ENCODE data around the gene VGLL3.

Gene VGLL3

GRCh38 chr3:87006844-87007439 lies 16.0 kb upstream of the VGLL3 start:
- Histone ChIP-seq H3K27me3 (no peaks in the 10 kb centered on the region), H4K20me1 (no peaks in the 10 kb centered on the region), H3K4me2 (no peak overlapping the region), H3K36me3 (no peaks in the 10 kb centered on the region), H3K9me3 (replicated peaks in 1 of 11) (no peaks in the 10 kb centered on the region), H3K4me1 (no peaks in the 10 kb centered on the region), H3K9ac (no peak overlapping the region), H3K4me3 (no peak overlapping the region), H3K27ac (no peak overlapping the region)
- TF ChIP-seq Cebpa-rat (IDR thresholded peaks at IDR 0.05) = no peak

GRCh38 chr3:87004883-87005282 lies 13.9 kb upstream of the VGLL3 start:
- H3K27me3 ChIP-seq = no peaks in the 10 kb centered on the region
- H3K9me3 ChIP-seq (replicated peaks in 1 of 11) = no peaks in the 10 kb centered on the region
- no peaks in the 10 kb centered on the region for H3K36me3 ChIP-seq
- TF ChIP-seq Cebpa-rat (IDR thresholded peaks at IDR 0.05) = no peak
- no peaks in the 10 kb centered on the region for H3K4me1 ChIP-seq
- H3K27ac ChIP-seq = no peak overlapping the region
- no peaks in the 10 kb centered on the region for H4K20me1 ChIP-seq
- H3K4me3 ChIP-seq = no peak overlapping the region
- no peak overlapping the region for H3K4me2 ChIP-seq
- H3K9ac ChIP-seq = no peak overlapping the region

GRCh38 chr3:87002346-87002745 lies 11.4 kb upstream of the VGLL3 start:
- H3K36me3 ChIP-seq = no peaks in the 10 kb centered on the region
- H4K20me1 ChIP-seq = no peaks in the 10 kb centered on the region
- H3K4me2 ChIP-seq = no peak overlapping the region
- no peak overlapping the region for H3K4me3 ChIP-seq
- no peak overlapping the region for H3K27ac ChIP-seq
- H3K9ac ChIP-seq = no peak overlapping the region
- no peak for TF ChIP-seq Cebpa-rat (IDR thresholded peaks at IDR 0.05)
- no peaks in the 10 kb centered on the region for H3K27me3 ChIP-seq
- H3K9me3 ChIP-seq (replicated peaks in 1 of 11) = no peaks in the 10 kb centered on the region
- no peaks in the 10 kb centered on the region for H3K4me1 ChIP-seq

- H3K9ac ChIP-seq = no peak overlapping the region
- H3K4me3 ChIP-seq = no peak overlapping the region
- H3K36me3 ChIP-seq = no peaks in the 10 kb centered on the region
- H4K20me1 ChIP-seq = no peaks in the 10 kb centered on the region
- H3K9me3 ChIP-seq (replicated peaks in 1 of 11) = no peaks in the 10 kb centered on the region
- H3K27me3 ChIP-seq = no peaks in the 10 kb centered on the region
- no peaks in the 10 kb centered on the region for H3K4me1 ChIP-seq
- H3K4me2 ChIP-seq = no peak overlapping the region
- no peak overlapping the region for H3K27ac ChIP-seq
- no peak for TF ChIP-seq Cebpa-rat (IDR thresholded peaks at IDR 0.05)
Measured at GRCh38 chr3:87001473-87002098, 10.6 kb upstream of the VGLL3 start.

GRCh38 chr3:87000940-87001339 lies 10.0 kb upstream of the VGLL3 start:
- H3K27ac ChIP-seq = no peak overlapping the region
- H3K4me2 ChIP-seq = no peak overlapping the region
- no peak overlapping the region for H3K9ac ChIP-seq
- no peak overlapping the region for H3K4me3 ChIP-seq
- TF ChIP-seq Cebpa-rat (IDR thresholded peaks at IDR 0.05) = no peak
- no peaks in the 10 kb centered on the region for H3K4me1 ChIP-seq
- H4K20me1 ChIP-seq = no peaks in the 10 kb centered on the region
- no peaks in the 10 kb centered on the region for H3K27me3 ChIP-seq
- H3K9me3 ChIP-seq (replicated peaks in 1 of 11) = no peaks in the 10 kb centered on the region
- H3K36me3 ChIP-seq = no peaks in the 10 kb centered on the region

- H4K20me1 ChIP-seq = no peaks in the 10 kb centered on the region
- H3K27ac ChIP-seq = no peak overlapping the region
- H3K4me1 ChIP-seq = no peaks in the 10 kb centered on the region
- H3K4me2 ChIP-seq = no peak overlapping the region
- H3K4me3 ChIP-seq = no peak overlapping the region
- TF ChIP-seq Cebpa-rat (IDR thresholded peaks at IDR 0.05) = no peak
- no peaks in the 10 kb centered on the region for H3K36me3 ChIP-seq
- no peak overlapping the region for H3K9ac ChIP-seq
- H3K9me3 ChIP-seq (replicated peaks in 1 of 11) = no peaks in the 10 kb centered on the region
- no peaks in the 10 kb centered on the region for H3K27me3 ChIP-seq
Measured at GRCh38 chr3:86998569-86998968, 7.6 kb upstream of the VGLL3 start.

GRCh38 chr3:86996261-86996955 lies 5.5 kb upstream of the VGLL3 start:
- Histone ChIP-seq H3K9me3 (replicated peaks in 1 of 11) (no peaks in the 10 kb centered on the region), H4K20me1 (no peaks in the 10 kb centered on the region), H3K27ac (no peak overlapping the region), H3K4me3 (no peak overlapping the region), H3K9ac (no peak overlapping the region), H3K27me3 (peaks cover under 1 to 7% (median 4%) of the 10 kb centered on the region in 11 experiments; a peak in 20 of 22 replicates), H3K4me2 (no peak overlapping the region), H3K36me3 (no peaks in the 10 kb centered on the region), H3K4me1 (peaks cover 0 to 2% (median 0%) of the 10 kb centered on the region in 10 experiments; a peak in 2 of 20 replicates)
- no peak for TF ChIP-seq Cebpa-rat (IDR thresholded peaks at IDR 0.05)

GRCh38 chr3:86995537-86995936 lies 4.6 kb upstream of the VGLL3 start:
- no peak for TF ChIP-seq Cebpa-rat (IDR thresholded peaks at IDR 0.05)
- Histone ChIP-seq H3K9me3 (replicated peaks in 1 of 11) (peaks cover 0 to 5% (median 4%) of the 10 kb centered on the region in 11 experiments; a peak in 13 of 22 replicates), H3K4me1 (peaks cover 0 to 4% (median 0%) of the 10 kb centered on the region in 10 experiments; a peak in 2 of 20 replicates), H3K4me2 (no peak overlapping the region), H3K4me3 (no peak overlapping the region), H3K27ac (no peak overlapping the region), H3K9ac (no peak overlapping the region), H4K20me1 (no peaks in the 10 kb centered on the region), H3K36me3 (no peaks in the 10 kb centered on the region), H3K27me3 (peaks cover 9 to 16% (median 12%) of the 10 kb centered on the region in 11 experiments)

- Histone ChIP-seq H4K20me1 (no peaks in the 10 kb centered on the region), H3K36me3 (no peaks in the 10 kb centered on the region), H3K4me3 (no peak overlapping the region), H3K9ac (no peak overlapping the region), H3K9me3 (replicated peaks in 1 of 11) (peaks cover 0 to 10% (median 8%) of the 10 kb centered on the region in 11 experiments; a peak in 13 of 22 replicates), H3K4me1 (peaks cover 0 to 4% (median 0%) of the 10 kb centered on the region in 10 experiments; a peak in 2 of 20 replicates), H3K27ac (no peak overlapping the region), H3K27me3 (peaks cover 23 to 31% (median 28%) of the 10 kb centered on the region in 11 experiments), H3K4me2 (no peak overlapping the region)
- no peak for TF ChIP-seq Cebpa-rat (IDR thresholded peaks at IDR 0.05)
Measured at GRCh38 chr3:86993704-86994103, 2.8 kb upstream of the VGLL3 start.

Data from BLaER1 treated with 17β-estradiol and CSF1 and Interleukin-3, amounts not matched to agents 10 nM and 100 nM (cell line).